ENCODE data around the gene PABPC1L2A. TPM values are rescaled to one million over a fixed set of nuclear protein-coding genes. Genes with fewer than 3 reads are reported as not detected.
"Not testable (repeated sequence)": the region's sequence is repeated elsewhere in the genome, so short reads cannot be mapped to it uniquely, and the experiment has no call there.

The PABPC1L2A gene
- not detected for polyA plus RNA-seq (2012; ENCODE audit: missing spikeins)

DNA sequence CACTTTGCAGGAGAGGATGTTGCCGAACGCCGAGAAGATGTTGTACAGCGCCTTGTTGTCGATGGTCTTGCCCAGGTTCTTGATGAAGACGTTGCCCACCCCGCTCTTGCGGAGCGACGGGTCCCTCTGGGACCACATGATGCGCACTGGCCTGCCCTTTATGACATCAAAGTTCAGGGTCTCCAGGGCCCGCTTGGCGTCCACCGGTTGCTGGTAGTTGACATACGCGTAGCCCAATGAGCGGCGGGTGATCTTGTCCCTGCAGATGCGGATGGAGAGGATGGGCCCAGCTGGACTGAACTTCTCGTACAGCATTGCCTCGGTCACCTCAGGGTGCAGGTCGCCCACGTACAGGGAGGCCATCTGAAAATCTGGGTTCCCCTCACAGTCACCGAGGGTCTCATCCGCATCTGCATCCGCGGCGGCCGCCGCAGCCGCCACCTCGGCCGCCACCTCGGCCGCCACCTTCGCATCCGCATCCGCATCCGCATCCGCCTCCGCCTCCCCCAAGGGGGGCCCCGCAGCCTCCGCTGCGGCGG, at the start of gene PABPC1L2A:
Gene PABPC1L2A, minus strand, starts transcription at position 489 of the 539 bp plus-strand sequence. Its CDS starts 126 bp downstream, at position 363.
- not testable (repeated sequence) for DNase-seq (ENCODE audit: insufficient read length); FAIRE-seq

DNA sequence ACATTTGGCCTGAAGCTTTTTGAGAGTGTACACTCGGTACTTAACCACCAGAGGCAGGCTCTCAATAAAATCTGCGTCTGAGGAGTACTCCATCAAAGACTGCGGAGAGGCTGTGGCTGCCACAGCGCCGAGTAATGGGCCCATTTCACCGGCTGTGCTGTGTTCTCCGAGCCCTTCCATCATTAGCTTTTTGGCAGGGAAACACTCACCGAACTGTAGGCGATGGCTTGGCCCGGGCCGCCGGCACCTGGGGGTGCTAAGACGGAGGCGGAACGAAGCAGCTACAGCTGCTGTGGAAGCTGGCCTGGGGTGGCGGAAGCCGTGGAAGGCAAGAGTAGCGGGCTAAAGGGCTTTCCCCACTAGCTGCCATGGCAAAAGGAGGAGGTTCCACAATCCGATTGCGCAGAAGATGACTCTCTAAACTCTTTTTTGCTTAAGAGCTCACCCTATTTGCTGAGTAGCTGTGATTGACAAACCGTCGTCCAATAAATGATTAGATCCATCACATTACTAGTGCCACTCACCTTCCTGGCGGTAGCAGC, 48.5 kb upstream of the PABPC1L2A start:
- DNase-seq (ENCODE audit: insufficient read length) (no peak), FAIRE-seq (no peak)
- no peak for TF ChIP-seq POLR2AphosphoS5 (IDR thresholded peaks at IDR 0.05; ENCODE audit: low read depth, low read length)
- no peak for TF ChIP-seq POLR2A (IDR thresholded peaks at IDR 0.05; ENCODE audit: low read depth, low read length)
- TF ChIP-seq TAF1 (IDR thresholded peaks at IDR 0.05; ENCODE audit: borderline replicate concordance, low read depth, low read length), result no peak

DNA sequence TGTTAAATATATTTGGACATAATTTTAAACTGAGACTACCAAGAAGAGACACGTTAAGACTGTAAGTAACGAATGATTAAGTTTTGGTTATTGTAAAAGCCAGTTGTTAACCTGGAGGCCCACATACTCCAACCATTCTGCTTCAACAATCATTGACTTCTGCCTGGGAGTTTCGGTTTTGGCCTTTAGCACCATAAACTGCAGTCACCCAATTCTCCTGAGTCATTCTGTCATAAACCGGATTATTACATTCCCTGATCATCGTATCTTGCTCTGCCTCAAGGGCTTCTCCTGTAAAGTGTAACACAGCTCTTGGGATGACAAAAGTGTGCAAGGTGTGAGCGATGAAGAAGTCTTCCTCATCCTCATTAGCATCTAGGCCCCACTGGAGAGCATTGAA, 46.9 kb upstream of the PABPC1L2A start:
- no peak for DNase-seq (ENCODE audit: insufficient read length)

DNA sequence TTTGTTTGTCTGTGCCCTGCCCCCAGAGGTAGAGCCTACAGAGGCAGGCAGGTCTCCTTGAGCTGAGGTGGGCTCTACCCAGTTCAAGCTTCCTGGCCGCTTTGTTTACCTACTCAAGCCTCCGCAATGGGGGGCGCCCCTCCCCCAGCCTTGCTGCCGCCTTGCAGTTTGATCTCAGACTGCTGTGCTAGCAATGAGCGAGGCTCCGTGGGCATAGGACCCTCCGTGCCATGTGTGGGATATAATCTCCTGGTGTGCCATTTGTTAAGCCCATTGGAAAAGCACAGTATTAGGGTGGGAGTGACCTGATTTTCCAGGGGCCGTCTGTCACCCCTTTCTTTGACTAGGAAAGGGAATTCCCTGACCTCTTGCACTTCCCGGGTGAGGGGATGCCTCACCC, 20.2 kb upstream of the PABPC1L2A start:
- not testable (repeated sequence) for FAIRE-seq; DNase-seq (ENCODE audit: insufficient read length)

More for the DNA sequence above, 46.9 kb upstream of the PABPC1L2A start:
- TF ChIP-seq TAF1 (IDR thresholded peaks at IDR 0.05; ENCODE audit: borderline replicate concordance, low read depth, low read length) (no peak), POLR2AphosphoS5 (IDR thresholded peaks at IDR 0.05; ENCODE audit: low read depth, low read length) (no peak), POLR2A (IDR thresholded peaks at IDR 0.05; ENCODE audit: low read depth, low read length) (no peak)
- no peak for FAIRE-seq

DNA sequence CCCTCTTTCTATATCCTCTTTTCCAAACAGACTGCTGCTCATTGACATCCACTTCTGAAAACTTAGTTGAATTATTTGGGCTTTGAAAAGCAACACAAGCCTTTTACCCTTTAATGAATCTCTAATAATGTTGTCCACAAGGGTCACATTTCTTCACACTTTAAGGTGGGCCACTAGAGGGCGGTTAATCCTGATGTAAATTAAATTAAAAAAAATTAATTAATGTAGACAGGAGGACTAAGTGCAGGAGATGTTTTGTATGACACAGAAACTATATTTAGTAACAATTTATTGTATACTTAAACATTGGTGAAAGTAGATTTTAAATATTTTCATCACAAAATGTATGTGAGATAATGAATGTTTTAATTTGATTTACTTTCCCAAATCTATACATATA, 7.5 kb upstream of the PABPC1L2A start:
- not testable (repeated sequence) for FAIRE-seq; DNase-seq (ENCODE audit: insufficient read length)

DNA sequence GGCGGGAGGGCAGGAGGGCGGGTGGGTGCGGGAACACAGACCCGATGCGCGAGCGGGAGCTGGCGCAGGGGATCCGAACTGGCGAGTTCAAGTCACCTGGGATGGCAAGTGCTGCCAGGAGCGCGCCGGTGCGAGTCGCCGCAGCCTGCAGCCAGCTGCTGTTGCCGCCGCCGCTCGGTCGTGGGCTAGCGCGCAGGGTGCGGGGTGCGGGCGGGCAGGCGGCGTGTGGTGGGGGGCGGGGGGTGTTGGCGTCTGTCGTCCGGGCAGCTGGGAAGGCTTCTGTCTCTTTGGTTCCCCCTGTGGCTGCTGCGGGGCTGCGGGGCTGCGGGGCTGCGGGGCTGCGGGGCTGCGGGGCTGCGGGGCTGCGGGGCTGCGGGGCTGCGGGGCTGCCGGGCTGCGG, 572 bp upstream of the PABPC1L2A start:
- not testable (repeated sequence) for DNase-seq (ENCODE audit: insufficient read length); FAIRE-seq

DNA sequence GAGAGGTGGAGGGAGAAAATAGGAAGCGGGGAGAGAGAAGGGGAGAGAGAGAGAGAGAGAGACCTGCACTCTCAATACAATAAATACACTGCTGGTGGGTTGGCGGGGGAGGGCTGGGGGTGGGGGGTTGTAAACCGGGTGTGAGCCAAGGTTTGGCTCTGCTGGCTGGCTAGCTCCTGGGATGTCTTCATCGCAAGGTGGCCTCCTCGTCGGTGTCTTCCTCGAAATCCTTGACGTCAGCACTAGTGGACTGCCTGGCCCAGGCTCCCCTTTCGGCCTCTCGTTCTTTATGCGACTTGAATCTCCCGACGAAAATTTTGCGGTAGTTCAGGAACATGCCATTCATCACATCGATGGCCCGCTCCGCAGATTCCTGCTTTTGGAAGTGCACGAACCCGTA, 715 bp downstream of the PABPC1L2A start:
- FAIRE-seq; DNase-seq (ENCODE audit: insufficient read length): not testable (repeated sequence)

- DNase-seq (ENCODE audit: insufficient read length), result no peak
- no peak for FAIRE-seq
- no peak for TF ChIP-seq POLR2AphosphoS5 (IDR thresholded peaks at IDR 0.05; ENCODE audit: low read depth, low read length)
These were observed 2.5 kb downstream of the PABPC1L2A start for GRCh38 chrX:73076838-73077237.

DNA sequence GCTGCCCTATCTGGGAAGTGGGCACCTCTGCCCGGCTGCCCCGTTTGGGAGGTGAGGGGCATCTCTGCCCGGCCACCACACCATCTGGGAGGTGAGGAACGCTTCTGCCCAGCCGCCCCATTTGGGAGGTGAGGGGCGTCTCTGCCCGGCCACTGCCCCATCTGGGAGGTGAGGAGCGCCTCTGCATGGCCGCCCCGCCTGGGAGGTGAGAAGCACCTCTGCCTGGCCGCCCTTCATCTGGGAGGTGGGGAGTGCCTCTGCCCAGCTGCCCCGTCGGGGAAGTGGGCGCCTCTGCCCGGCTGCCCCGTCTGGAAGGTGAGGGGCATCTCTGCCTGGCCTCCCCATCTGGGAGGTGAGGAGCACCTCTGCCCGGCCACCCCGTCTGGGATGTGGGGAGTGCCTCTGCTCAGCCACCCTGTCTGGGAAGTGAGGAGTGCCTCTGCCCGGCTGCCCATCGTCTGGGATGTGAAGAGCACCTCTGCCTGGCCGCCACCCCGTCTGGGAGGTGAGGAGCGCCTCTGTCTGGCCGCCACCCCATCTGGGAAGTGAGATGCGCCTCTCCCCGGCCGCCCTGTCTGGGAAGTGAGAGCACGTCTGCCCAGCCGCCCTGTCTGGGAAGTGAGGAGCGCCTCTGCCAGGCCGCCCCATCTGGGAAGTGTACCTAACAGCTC, 9.8 kb downstream of the PABPC1L2A start:
- TF ChIP-seq TAF1 (IDR thresholded peaks at IDR 0.05; ENCODE audit: borderline replicate concordance, low read depth, low read length) (no peak), POLR2A (IDR thresholded peaks at IDR 0.05; ENCODE audit: low read depth, low read length) (no peak), POLR2AphosphoS5 (IDR thresholded peaks at IDR 0.05; ENCODE audit: low read depth, low read length) (no peak)
- FAIRE-seq, result no peak
- no peak for DNase-seq (ENCODE audit: insufficient read length)

DNA sequence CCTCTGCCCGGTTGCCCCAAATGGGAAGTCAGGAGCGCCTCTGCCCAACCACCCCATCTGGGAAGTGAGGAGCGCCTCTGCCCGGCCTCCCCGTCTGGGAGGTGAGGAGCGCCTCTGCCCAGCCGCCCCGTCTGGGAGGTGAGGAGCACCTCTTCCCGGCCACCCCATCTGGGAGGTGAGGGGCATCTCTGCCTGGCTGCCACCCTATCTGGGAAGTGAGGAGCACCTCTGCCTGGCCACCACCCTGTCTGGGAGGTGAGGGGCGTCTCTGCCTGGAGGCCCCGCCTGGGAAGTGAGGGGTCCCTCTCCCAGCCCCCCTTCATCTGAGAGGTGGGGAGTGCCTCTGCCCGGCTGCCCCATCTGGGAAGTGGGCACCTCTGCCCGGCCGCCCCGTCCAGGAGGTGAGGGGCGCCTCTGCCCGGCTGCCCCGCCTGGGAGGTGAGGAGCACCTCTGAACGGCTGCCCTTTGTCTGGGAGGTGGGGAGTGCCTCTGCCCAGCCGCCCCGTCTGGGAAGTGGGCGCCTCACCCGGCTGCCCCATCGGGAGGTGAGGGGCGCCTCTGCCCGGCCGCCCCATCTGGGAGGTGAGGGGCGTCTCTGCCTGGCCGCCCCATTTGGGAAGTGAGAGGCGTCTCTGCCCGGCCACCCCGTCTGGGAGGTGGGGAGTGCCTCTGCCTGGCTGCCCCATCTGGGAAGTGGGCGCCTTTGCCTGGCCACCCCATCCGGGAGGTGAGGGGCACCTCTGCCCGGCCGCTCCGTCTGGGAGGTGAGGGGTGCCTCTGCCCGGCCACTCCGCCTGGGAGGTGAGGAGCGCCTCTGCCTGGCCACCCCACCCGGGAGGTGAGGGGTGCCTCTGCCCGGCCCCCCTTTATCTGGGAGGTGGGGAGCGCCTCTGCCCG, 10.6 kb downstream of the PABPC1L2A start:
- TF ChIP-seq TAF1 (IDR thresholded peaks at IDR 0.05; ENCODE audit: borderline replicate concordance, low read depth, low read length), result no peak
- DNase-seq (ENCODE audit: insufficient read length), result no peak
- FAIRE-seq, result no peak

DNA sequence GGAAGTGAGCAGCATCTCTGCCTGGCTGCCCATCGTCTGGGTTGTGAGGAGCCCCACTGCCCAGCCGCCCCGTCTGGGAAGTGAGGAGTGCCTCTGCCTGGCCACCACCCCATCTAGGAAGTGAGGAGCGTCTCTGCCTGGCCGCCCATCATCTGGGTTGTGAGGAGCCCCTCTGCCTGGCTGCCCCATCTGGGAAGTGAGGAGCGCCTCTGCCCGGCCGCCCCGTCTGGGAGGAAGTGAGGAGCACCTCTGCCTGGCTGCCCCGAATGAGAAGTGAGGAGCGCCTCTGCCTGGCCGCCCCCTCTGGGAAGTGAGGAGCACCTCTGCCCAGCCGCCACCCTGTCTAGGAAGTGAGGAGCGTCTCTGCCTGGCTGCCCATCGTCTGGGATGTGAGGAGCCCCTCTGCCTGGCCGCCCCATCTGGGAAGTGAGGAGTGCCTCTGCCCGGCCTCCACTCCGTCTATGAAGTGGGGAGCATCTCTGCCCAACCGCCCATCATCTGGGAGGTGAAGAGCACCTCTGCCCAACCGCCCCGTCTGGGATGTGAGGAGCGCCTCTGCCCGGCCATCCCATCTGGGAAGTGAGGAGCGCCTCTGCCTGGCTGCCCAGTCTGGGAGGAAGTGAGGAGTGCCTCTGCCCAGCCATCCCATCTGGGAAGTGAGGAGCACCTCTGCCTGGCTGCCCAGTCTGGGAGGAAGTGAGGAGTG, 11.4 kb downstream of the PABPC1L2A start:
- FAIRE-seq, result not testable (repeated sequence)

DNA sequence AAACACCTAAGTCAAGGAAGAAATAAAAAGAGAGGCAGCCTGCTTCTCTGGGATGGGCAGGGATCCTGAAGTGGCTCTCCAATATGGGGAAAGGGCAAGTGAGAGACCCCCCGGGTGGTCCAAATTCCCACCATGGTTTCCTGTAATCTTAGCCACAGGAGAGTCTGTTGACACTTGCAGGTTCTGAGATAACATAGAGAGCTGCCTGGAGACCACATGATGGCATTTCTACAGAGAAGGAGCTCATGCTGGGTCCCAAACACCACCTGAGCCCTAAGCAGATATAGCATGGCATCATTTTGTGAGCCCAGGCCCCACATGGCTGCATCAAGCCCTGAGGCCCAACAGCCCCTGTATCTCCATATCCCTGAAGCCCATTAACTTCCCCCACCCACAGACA, 50.4 kb downstream of the PABPC1L2A start:
- TF ChIP-seq TAF1 (IDR thresholded peaks at IDR 0.05; ENCODE audit: borderline replicate concordance, low read depth, low read length) (no peak), POLR2AphosphoS5 (IDR thresholded peaks at IDR 0.05; ENCODE audit: low read depth, low read length) (no peak), POLR2A (IDR thresholded peaks at IDR 0.05; ENCODE audit: low read depth, low read length) (no peak)
- FAIRE-seq (no peak), DNase-seq (ENCODE audit: insufficient read length) (no peak)

More for the DNA sequence above, 11.4 kb downstream of the PABPC1L2A start:
- not testable (repeated sequence) for DNase-seq (ENCODE audit: insufficient read length)

Data from GM12892 (cell line).